ENCODE data around the gene ONECUT3. TPM values are rescaled to one million over a fixed set of nuclear protein-coding genes. Genes with fewer than 3 reads are reported as not detected.

Gene ONECUT3
- total and polyA plus RNA-seq, 2 of the 4 experiments (the other 2 are of a cell fraction): not detected

DNA sequence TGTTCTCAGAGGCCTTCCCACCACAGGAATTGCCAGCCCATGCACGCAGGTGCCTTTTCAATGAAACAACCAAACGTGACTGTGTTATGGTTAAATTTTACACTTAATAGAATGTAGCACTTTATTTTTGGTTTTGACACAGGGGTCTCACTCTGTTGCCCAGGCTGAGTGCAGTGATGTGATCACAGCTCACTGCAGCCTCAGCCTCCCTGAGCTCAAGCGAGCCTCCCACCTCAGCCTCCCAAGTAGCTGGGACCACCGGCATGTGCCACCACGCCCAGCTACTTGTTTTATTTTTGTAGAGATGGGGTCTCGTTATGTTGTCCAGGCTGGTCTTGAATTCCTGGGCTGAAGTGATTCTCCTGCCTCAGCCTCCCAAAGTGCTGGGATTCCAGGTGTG lies 51.6 kb downstream of the ONECUT3 start:
- TF ChIP-seq RCOR1 (IDR thresholded peaks at IDR 0.05; ENCODE audit: insufficient replicate concordance, low read length) (no peak), FOS (IDR thresholded peaks at IDR 0.05; ENCODE audit: low read depth, low read length) (no peak), SMC3 (IDR thresholded peaks at IDR 0.05; ENCODE audit: low read depth, low read length) (no peak), NFE2L2 (IDR thresholded peaks at IDR 0.05; ENCODE audit: low read depth, low read length) (no peak), USF2 (IDR thresholded peaks at IDR 0.05; ENCODE audit: low read depth, low read length) (no peak), POLR2A (IDR thresholded peaks at IDR 0.05; ENCODE audit: low read depth, low read length) (no peak), CHD1 (IDR thresholded peaks at IDR 0.05; ENCODE audit: low read depth, low read length) (no peak), RFX5 (IDR thresholded peaks at IDR 0.05; ENCODE audit: low read depth, low read length) (no peak), CTCF (conservative IDR thresholded peaks at IDR 0.05; ENCODE audit: low read depth, low read length) (no peak), MAFK (IDR thresholded peaks at IDR 0.05; ENCODE audit: low read depth, low read length) (no peak), BHLHE40 (IDR thresholded peaks at IDR 0.05; ENCODE audit: low read depth, low read length) (no peak), MAZ (IDR thresholded peaks at IDR 0.05; ENCODE audit: borderline replicate concordance, low read depth, low read length) (no peak), CEBPB (IDR thresholded peaks at IDR 0.05; ENCODE audit: low read depth, low read length) (no peak), RAD21 (IDR thresholded peaks at IDR 0.05; ENCODE audit: low read length) (no peak)
- TF ChIP-seq, protein P1, sequence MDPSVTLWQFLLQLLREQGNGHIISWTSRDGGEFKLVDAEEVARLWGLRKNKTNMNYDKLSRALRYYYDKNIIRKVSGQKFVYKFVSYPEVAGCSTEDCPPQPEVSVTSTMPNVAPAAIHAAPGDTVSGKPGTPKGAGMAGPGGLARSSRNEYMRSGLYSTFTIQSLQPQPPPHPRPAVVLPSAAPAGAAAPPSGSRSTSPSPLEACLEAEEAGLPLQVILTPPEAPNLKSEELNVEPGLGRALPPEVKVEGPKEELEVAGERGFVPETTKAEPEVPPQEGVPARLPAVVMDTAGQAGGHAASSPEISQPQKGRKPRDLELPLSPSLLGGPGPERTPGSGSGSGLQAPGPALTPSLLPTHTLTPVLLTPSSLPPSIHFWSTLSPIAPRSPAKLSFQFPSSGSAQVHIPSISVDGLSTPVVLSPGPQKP (IDR thresholded peaks at IDR 0.05; ENCODE audit: borderline replicate concordance, low read depth, low read length): no peak
- no TSS peak for BruUV-seq (replicated peaks)

More for the DNA sequence above, 51.6 kb downstream of the ONECUT3 start:
- no peaks in the 10 kb centered on the region for H4K20me1 ChIP-seq (ENCODE audit: insufficient read depth, low read length)
- H3K36me3 ChIP-seq (ENCODE audit: control insufficient read depth, insufficient read depth, low read length): peaks cover 20% of the 10 kb centered on the region
- H4K91ac ChIP-seq (ENCODE audit: insufficient read depth, low read depth, low read length): no peak overlapping the region
- H2AK9ac ChIP-seq (replicated peaks; ENCODE audit: low read depth, low read length, poor library complexity): no peak overlapping the region
- H3K4me3 ChIP-seq (ENCODE audit: insufficient read depth, low read depth, low read length): no peak overlapping the region
- no peak overlapping the region for H3K18ac ChIP-seq (ENCODE audit: low read depth, low read length)
- no peaks in the 10 kb centered on the region for H3K9me1 ChIP-seq (ENCODE audit: insufficient read depth, low read length)
- H4K5ac ChIP-seq (ENCODE audit: low read depth, low read length): no peak overlapping the region
- no peak overlapping the region for H3K23ac ChIP-seq (ENCODE audit: low read depth, low read length)
- no peak overlapping the region for H2BK5ac ChIP-seq (ENCODE audit: low read depth, low read length, poor library complexity, severe bottlenecking)
- no peak overlapping the region for H2BK120ac ChIP-seq (ENCODE audit: low read depth, low read length)
- H3K56ac ChIP-seq (ENCODE audit: extremely low read depth, insufficient read depth, low read length): no peak overlapping the region
- no peak for ATAC-seq (ENCODE audit: low read depth)
- no peak overlapping the region for H2BK20ac ChIP-seq (ENCODE audit: low read depth, low read length)
- intact Hi-C loops (cut with micrococcal nuclease): no loop called here
- dilution Hi-C loops (cut with HindIII; ENCODE audit: low sequenced_read_pairs, unreplicated experiment): no loop called here
- no peak for DNase-seq
- H3K14ac ChIP-seq (replicated peaks; ENCODE audit: low read depth, low read length): no peak overlapping the region
- no peak overlapping the region for H3K9ac ChIP-seq (ENCODE audit: low read depth, low read length)
- no peak overlapping the region for H3K4ac ChIP-seq (ENCODE audit: low read depth, low read length)
- H3K4me1 ChIP-seq (ENCODE audit: control insufficient read depth, insufficient read depth, low read length): no peaks in the 10 kb centered on the region
- no peaks in the 10 kb centered on the region for H3K9me3 ChIP-seq (ENCODE audit: control insufficient read depth, insufficient read depth, low read length)
- no peak overlapping the region for H3K4me2 ChIP-seq (ENCODE audit: low read depth, low read length)
- ChIA-PET POLR2A (ENCODE audit: unreplicated experiment) (no interaction called here), CTCF (no interaction called here)
- WGBS, 2 experiments (ENCODE audit: extremely low coverage in 2 of 2, insufficient read length in 1 of 2): no CpG with 5 or more reads among the region's 6 CpGs
- no peaks in the 10 kb centered on the region for H3K79me1 ChIP-seq (ENCODE audit: low read depth in 1 of 2, low read length in 2 of 2)
- H4K8ac ChIP-seq (ENCODE audit: low read depth in 2 of 2, low read length in 2 of 2): no peak overlapping the region
- in situ Hi-C loops (cut with MboI; ENCODE audit: low sequenced_read_pairs): no loop called here
- no peak overlapping the region for H2BK15ac ChIP-seq (ENCODE audit: low read depth, low read length)
- no peak overlapping the region for H2AFZ ChIP-seq (replicated peaks; ENCODE audit: low read length, poor library complexity)
- H3K27me3 ChIP-seq (ENCODE audit: control insufficient read depth, insufficient read depth, low read length): no peaks in the 10 kb centered on the region
- H2AK5ac ChIP-seq (ENCODE audit: low read depth, low read length): no peak overlapping the region
- H3K27ac ChIP-seq (ENCODE audit: insufficient read depth, low read length): no peak overlapping the region
